HL-60/S4 (cell line): ENCODE data around the gene HES6.

Source experiments
- in situ Hi-C: fragments of 300-500 bp; cut with MboI; formaldehyde crosslinking; loops from 2 replicates; pipeline ENCODE4 v1.14.3; 2022; ENCODE audit warnings: low sequenced_read_pairs

HES6 gene

GRCh38 chr2:238255151-238255551, 15.3 kb upstream of the HES6 start:
- in situ Hi-C loops: no loop called here

GRCh38 chr2:238254095-238254723, 14.4 kb upstream of the HES6 start:
- in situ Hi-C loops: no loop called here

- in situ Hi-C loops: no loop called here
These were observed 13.2 kb upstream of the HES6 start for GRCh38 chr2:238252766-238253630.

GRCh38 chr2:238251986-238252385, 12.1 kb upstream of the HES6 start:
- in situ Hi-C loops: no loop called here

- in situ Hi-C loops: no loop called here
These were observed 11.5 kb upstream of the HES6 start for GRCh38 chr2:238251331-238251730.

- in situ Hi-C loops: no loop called here
These were observed 11.1 kb upstream of the HES6 start for GRCh38 chr2:238250896-238251295.

GRCh38 chr2:238247841-238248453, 8.1 kb upstream of the HES6 start:
- in situ Hi-C loops: no loop called here

GRCh38 chr2:238247002-238247822, 7.4 kb upstream of the HES6 start:
- in situ Hi-C loops: no loop called here

- in situ Hi-C loops: no loop called here
These were observed 4.3 kb upstream of the HES6 start for GRCh38 chr2:238244151-238244550.

GRCh38 chr2:238243496-238244076, 3.7 kb upstream of the HES6 start:
- in situ Hi-C loops: no loop called here

GRCh38 chr2:238242731-238243495, 3.1 kb upstream of the HES6 start:
- in situ Hi-C loops: no loop called here

- in situ Hi-C loops: no loop called here
These were observed 2.1 kb upstream of the HES6 start for GRCh38 chr2:238241970-238242369.

GRCh38 chr2:238240757-238241711, 1.2 kb upstream of the HES6 start:
- in situ Hi-C loops: no loop called here

GRCh38 chr2:238239543-238239862, 335 bp downstream of the HES6 start:
- in situ Hi-C loops: no loop called here

GRCh38 chr2:238238766-238239542, 884 bp downstream of the HES6 start:
- in situ Hi-C loops: no loop called here

GRCh38 chr2:238238311-238238765, 1.5 kb downstream of the HES6 start:
- in situ Hi-C loops: no loop called here

- in situ Hi-C loops: no loop called here
These were observed 2.3 kb downstream of the HES6 start for GRCh38 chr2:238237431-238238135.

GRCh38 chr2:238236571-238236970, 3.3 kb downstream of the HES6 start:
- in situ Hi-C loops: no loop called here
